Heart right ventricle (tissue), 16 donors: Measurements from ENCODE around the gene BCAN. TPM values are rescaled to one million over a fixed set of nuclear protein-coding genes. Genes with fewer than 3 reads are reported as not detected.

Source experiments
- ATAC-seq, 8 donors: fragments of 200-7000 bp; cut with Tn5 transposase; one replicate each; pipeline ENCODE4 v1.9.1; 2020; ENCODE audit warnings: mild to moderate bottlenecking in 8 of 8, moderate library complexity in 8 of 8, moderate number of reproducible peaks in 1 of 8
- DNase-seq, 2 donors: peaks; one replicate each; pipeline ENCODE4 v3.0.0-alpha.2; 2020
- H3K27ac ChIP-seq, 10 donors: fragments of 200-600 bp; sonication (generic) in 2 of 10; one replicate each; pipeline versions ENCODE4 v1.5.0 to v1.8.0; 2020 to 2022; ENCODE audit warnings: mild to moderate bottlenecking in 3 of 10
- H3K27me3 ChIP-seq, 7 donors: fragments of 200-600 bp; one replicate each; pipeline ENCODE4 v1.8.0; 2021 to 2022; ENCODE audit warnings: mild to moderate bottlenecking in 2 of 7
- H3K36me3 ChIP-seq, 9 donors: fragments of 200-600 bp; sonication (generic) in 1 of 9; one replicate each; pipeline versions ENCODE4 v1.5.0 to v1.8.0; 2020 to 2022; ENCODE audit warnings: mild to moderate bottlenecking in 2 of 9
- H3K4me1 ChIP-seq, 9 donors: fragments of 200-600 bp; sonication (generic) in 1 of 9; one replicate each; pipeline versions ENCODE4 v1.5.0 to v1.8.0; 2020 to 2022; ENCODE audit warnings: mild to moderate bottlenecking in 4 of 9
- H3K4me3 ChIP-seq, 10 donors: fragments of 200-600 bp; sonication (generic) in 2 of 10; one replicate each; pipeline versions ENCODE4 v1.5.0 to v1.8.0; 2020 to 2022; ENCODE audit warnings: mild to moderate bottlenecking in 7 of 10, moderate library complexity in 2 of 10
- H3K9me3 ChIP-seq, 11 donors: fragments of 200-600 bp in 10 of 11; sonication (generic) in 2 of 11; one replicate each; pipeline versions ENCODE4 v1.5.0 to v1.8.0; 2013 to 2022; ENCODE audit warnings: mild to moderate bottlenecking in 2 of 11, control low read depth in 1 of 11, moderate library complexity in 1 of 11
- WGBS, 2 donors: extraction: QIAGEN DNeasy Blood & Tissue Kit; methylation state at CpG; one replicate each; pipeline ENCODE4 v1.1.7; 2013; ENCODE audit warnings: inconsistent platforms in 1 of 2; 5-methylcytosine and 5-hydroxymethylcytosine counted together
- intact Hi-C, 10 donors: fragments of 100-400 bp; cut with DNase I; formaldehyde crosslinking; loops; one replicate each; pipeline versions ENCODE4 v1.11.1 to v1.14.2; 2022
- polyA plus RNA-seq, 2 donors: library from polyadenylated mRNA; stranded (reverse); fragments of 200-250 nt; gene quantifications; one replicate each; pipeline ENCODE4 v1.2.3, GENCODE V29; 2013
- total RNA-seq, 10 donors: library from RNA; stranded (reverse); fragmentation: NEBNext Ultra II Directional in 3 of 10; extraction: Animal tissue kit (Norgen Biotek cat#: 25700) in 3 of 10; gene quantifications; one replicate each; pipeline versions ENCODE4 v1.2.1 to v1.2.4, GENCODE V29; 2021 to 2023
- TF ChIP-seq, protein P1 (sequence below), 9 donors: fragments of 200-600 bp; sonication (generic) in 2 of 9; IDR thresholded peaks; one replicate each; pipeline versions ENCODE4 v1.5.0 to v1.8.0; 2021 to 2022; ENCODE audit warnings: antibody characterized with exemption in 9 of 9, mild to moderate bottlenecking in 5 of 9, moderate library complexity in 1 of 9
- donor health status: Arrhythmogenic right ventricular cardiomyopathy.
- donor health status: ischemic (EF 13 %, LVEDD 7.1; RV severe dilation, severe dysfunction).
- donor health status: healthy with polysubstance abuse.
- donor health status: DM: no; HTN: yes; CAD: no.
- donor health status: DM: no; HTN: no; CAD: no.
- donor health status: ischemic (EF 25% LVEDD 6.9; RV normal size, moderate dysfunction).
- donor health status: ischemic (EF 25% LVEDD 5.7; RV mildly dilated, moderate dysfunction).
- donor health status: healthy.
- donor health status: DM: yes; HTN: yes; CAD: no.
- donor health status: Ischemic cardiomyopathy.
- donor health status: ischemic (EF 35%, LVEDD 5.7; RV mildly dilated, moderate dysfunction).
- donor health status: nonischemic (EF 11% LVEDD 7.7; RV severe dilation, severe dysfunction).
- donor health status: DM: yes; HTN: yes; CAD: no.
- donor health status: PGD.
- donor health status: ischemic (EF 29% LVEDD 5.4; RV normal size, mild dysfunction).
- donor health status: nonischemic (EF 23%, LVEDD 6.1; RV moderate dilation, normal function).

BCAN gene
- total and polyA plus RNA-seq, 12 donors, result 0.14 to 0.52 (median 0.24) TPM; not detected in 4

DNA sequence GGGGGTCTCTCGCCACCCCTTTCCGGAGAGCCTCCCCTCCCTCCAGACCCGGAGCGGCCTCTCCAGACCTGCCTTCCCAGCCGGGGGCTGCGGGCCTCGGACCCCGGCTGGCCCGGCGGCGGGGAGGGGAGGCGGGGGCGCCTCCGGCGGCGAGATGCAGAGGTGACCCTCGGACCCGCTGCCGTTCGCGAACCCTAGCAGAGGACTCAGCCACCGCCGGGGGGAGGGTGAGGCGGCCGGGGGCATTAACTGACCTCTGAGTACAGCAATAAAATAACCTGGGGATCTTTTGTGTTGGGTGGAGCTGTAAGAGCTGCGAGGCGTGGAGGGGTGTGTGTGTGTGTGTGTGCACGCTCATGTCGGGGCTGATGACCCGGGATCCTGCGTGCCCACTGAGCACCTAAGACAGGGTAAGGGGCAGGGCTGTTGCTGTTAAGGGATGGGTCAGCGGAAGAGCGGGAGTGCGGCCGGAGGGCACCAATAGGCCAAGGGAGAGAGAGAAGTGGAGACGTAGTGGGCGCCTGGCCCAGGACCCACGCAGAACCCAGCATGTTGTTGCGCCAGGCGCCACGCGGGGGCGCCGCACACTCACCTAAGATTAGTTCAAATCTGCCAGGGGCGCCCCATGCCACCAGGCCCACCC lies 16.4 kb upstream of the BCAN start:
- no peaks in the 10 kb centered on the region for H3K9me3 ChIP-seq
- peaks cover 10 to 34% (median 24%) of the 10 kb centered on the region in 9 donors for H3K4me1 ChIP-seq
- peaks cover 19 to 100% (median 70%) of the 10 kb centered on the region in 7 donors for H3K27me3 ChIP-seq
- peak overlapping the region in 7 of 10 donors; percentile 31 to 76 (median 64) for H3K27ac ChIP-seq
- no peaks in the 10 kb centered on the region for H3K36me3 ChIP-seq
- 2% methylated on average over 44 to 45 of the region's 45 CpGs for WGBS, 2 donors
- H3K4me3 ChIP-seq, result peak overlapping the region; percentile 34 to 58 (median 49)
- TF ChIP-seq, protein P1, sequence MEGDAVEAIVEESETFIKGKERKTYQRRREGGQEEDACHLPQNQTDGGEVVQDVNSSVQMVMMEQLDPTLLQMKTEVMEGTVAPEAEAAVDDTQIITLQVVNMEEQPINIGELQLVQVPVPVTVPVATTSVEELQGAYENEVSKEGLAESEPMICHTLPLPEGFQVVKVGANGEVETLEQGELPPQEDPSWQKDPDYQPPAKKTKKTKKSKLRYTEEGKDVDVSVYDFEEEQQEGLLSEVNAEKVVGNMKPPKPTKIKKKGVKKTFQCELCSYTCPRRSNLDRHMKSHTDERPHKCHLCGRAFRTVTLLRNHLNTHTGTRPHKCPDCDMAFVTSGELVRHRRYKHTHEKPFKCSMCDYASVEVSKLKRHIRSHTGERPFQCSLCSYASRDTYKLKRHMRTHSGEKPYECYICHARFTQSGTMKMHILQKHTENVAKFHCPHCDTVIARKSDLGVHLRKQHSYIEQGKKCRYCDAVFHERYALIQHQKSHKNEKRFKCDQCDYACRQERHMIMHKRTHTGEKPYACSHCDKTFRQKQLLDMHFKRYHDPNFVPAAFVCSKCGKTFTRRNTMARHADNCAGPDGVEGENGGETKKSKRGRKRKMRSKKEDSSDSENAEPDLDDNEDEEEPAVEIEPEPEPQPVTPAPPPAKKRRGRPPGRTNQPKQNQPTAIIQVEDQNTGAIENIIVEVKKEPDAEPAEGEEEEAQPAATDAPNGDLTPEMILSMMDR (IDR thresholded peaks at IDR 0.05), result peak; percentile 54 to 87 (median 81)
- DNase-seq (peak; percentile 43 to 73), ATAC-seq (peak; percentile 27 to 75 (median 56))
- intact Hi-C loops, result loop anchor here in 7 of 10 donors (1.0 to 5.0 kb wide), 4 partner anchors 31 to 99 kb away; partner anchors contain the start of gene NES (in 2 of the 7)

DNA sequence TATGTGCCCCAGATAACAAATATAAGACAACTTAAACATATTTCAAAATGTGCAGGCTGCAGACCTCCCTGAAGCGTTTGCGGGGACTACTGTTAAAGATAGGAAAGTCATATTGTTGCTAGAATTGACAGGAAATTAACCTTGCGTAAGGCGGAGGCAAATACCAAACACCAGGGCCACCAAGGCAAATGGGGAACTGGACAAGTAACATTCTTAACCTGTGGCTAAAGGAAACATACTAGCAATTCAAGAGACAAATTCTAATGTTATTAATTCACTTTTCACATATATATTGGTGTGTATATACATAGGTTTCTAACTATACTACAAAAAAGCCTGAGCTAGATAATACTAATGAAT lies 15.9 kb upstream of the BCAN start:
- whole genome bisulfite sequencing, 2 donors, result 40 to 42% methylated on average over 4 of the region's 4 CpGs
- peaks cover 19 to 100% (median 74%) of the 10 kb centered on the region in 7 donors for H3K27me3 ChIP-seq
- intact Hi-C loops, result loop anchor here in 7 of 10 donors (1.0 to 5.0 kb wide), 3 partner anchors 31 to 51 kb away; partner anchors contain the start of gene NES (in 2 of the 7)
- ATAC-seq (no peak), DNase-seq (no peak)
- TF ChIP-seq, protein P1 (IDR thresholded peaks at IDR 0.05), result no peak
- H3K9me3 ChIP-seq, result no peaks in the 10 kb centered on the region
- H3K36me3 ChIP-seq, result no peaks in the 10 kb centered on the region
- no peak overlapping the region for H3K27ac ChIP-seq
- H3K4me3 ChIP-seq, result peak overlapping the region in 3 of 10 donors; percentile 55 to 58 (median 56)
- peaks cover 10 to 34% (median 24%) of the 10 kb centered on the region in 9 donors for H3K4me1 ChIP-seq

DNA sequence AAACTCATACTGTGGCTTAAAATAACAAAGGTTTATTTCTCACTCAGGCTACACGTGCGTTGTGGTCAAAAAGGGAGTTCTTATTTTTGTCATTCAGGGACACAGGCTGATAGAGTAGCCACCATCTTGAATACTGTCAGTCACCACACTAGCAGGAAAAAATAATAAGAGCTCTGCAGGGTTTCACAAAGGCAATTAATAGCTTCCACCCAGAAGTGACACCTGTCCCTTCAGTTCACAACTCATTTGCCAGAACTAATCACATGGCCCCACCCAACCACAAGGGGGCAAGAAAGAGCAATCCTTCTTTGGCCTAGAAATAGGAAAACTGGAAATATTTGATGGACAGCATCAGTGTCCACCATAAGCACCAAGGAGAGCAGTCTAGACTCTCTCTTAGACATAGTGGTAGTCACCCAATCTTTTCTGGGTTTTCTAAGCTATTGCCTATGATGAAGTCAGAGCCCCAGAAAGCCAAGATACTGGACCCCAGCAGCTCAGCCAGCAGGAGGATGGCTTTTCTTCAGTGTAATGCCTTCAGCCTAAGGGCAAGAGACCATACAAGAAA lies 14.5 kb upstream of the BCAN start:
- Histone ChIP-seq H3K36me3 (no peaks in the 10 kb centered on the region), H3K4me3 (no peak overlapping the region), H3K4me1 (peaks cover 10 to 34% (median 24%) of the 10 kb centered on the region in 9 donors), H3K27me3 (peaks cover 19 to 100% (median 85%) of the 10 kb centered on the region in 7 donors), H3K27ac (no peak overlapping the region), H3K9me3 (no peaks in the 10 kb centered on the region)
- ATAC-seq (no peak), DNase-seq (peak in 1 of 2 donors; percentile 22)
- TF ChIP-seq, protein P1 (IDR thresholded peaks at IDR 0.05), result peak; percentile 39 to 74 (median 64)
- intact Hi-C loops, result loop anchor here in 7 of 10 donors (1.0 to 5.0 kb wide), 4 partner anchors 29 to 50 kb away; partner anchors contain the start of gene NES (in 3 of the 7)
- 80 to 81% methylated on average over 2 of the region's 2 CpGs for WGBS, 2 donors

DNA sequence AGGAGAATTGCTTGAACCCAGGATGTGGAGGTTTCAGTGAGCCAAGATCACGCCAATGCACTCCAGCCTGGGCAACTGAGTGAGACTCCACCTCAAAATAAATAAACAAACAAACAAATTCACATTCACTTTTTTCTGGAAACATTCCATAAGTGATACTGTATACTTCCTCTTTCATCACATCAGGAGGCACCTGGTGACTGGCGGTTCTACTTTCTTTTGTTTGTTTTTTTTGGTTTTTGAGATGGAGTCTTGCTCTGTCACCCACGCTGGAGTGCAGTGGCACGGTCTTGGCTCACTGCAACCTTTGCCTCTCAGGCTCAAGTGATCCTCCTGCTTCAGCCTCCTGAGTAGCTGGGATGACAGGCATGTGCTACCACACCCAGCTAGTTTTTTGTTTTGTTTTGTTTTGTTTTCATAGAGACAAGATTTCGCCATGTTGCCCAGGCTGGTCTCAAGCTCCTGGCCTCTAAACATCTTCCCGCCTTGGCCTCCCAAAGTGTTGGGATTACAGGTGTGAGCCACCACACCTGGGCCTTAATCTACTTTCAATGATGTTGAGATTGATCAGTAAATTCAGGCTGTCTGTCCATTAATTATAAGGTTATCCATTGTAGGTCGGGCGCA lies 12.0 kb upstream of the BCAN start:
- Histone ChIP-seq H3K9me3 (no peaks in the 10 kb centered on the region), H3K27ac (no peak overlapping the region), H3K36me3 (no peaks in the 10 kb centered on the region), H3K4me1 (peaks cover 6 to 15% (median 8%) of the 10 kb centered on the region in 9 donors), H3K27me3 (peaks cover 5 to 99% (median 88%) of the 10 kb centered on the region in 7 donors), H3K4me3 (no peak overlapping the region)
- 84% methylated on average over 8 of the region's 8 CpGs for WGBS, 2 donors
- TF ChIP-seq, protein P1 (IDR thresholded peaks at IDR 0.05), result no peak
- no peak for DNase-seq
- ATAC-seq, result no peak
- intact Hi-C loops, result loop anchor here in 3 of 10 donors (5.0 to 10.0 kb wide), 2 partner anchors 47 to 65 kb away; partner anchors contain the start of gene NES (in 2 of the 3)
